Heart right ventricle (tissue), 16 donors: ENCODE measurements around the gene HIBCH. TPM values are rescaled to one million over a fixed set of nuclear protein-coding genes. Genes with fewer than 3 reads are reported as not detected.

Experiments used
- ATAC-seq, 8 donors: fragments of 200-7000 bp; cut with Tn5 transposase; one replicate each; pipeline ENCODE4 v1.9.1; 2020; ENCODE audit warnings: mild to moderate bottlenecking in 8 of 8, moderate library complexity in 8 of 8, moderate number of reproducible peaks in 1 of 8
- DNase-seq, 2 donors: peaks; one replicate each; pipeline ENCODE4 v3.0.0-alpha.2; 2020
- H3K27ac ChIP-seq, 10 donors: fragments of 200-600 bp; sonication (generic) in 2 of 10; one replicate each; pipeline versions ENCODE4 v1.5.0 to v1.8.0; 2020 to 2022; ENCODE audit warnings: mild to moderate bottlenecking in 3 of 10
- H3K27me3 ChIP-seq, 7 donors: fragments of 200-600 bp; one replicate each; pipeline ENCODE4 v1.8.0; 2021 to 2022; ENCODE audit warnings: mild to moderate bottlenecking in 2 of 7
- H3K36me3 ChIP-seq, 9 donors: fragments of 200-600 bp; sonication (generic) in 1 of 9; one replicate each; pipeline versions ENCODE4 v1.5.0 to v1.8.0; 2020 to 2022; ENCODE audit warnings: mild to moderate bottlenecking in 2 of 9
- H3K4me1 ChIP-seq, 9 donors: fragments of 200-600 bp; sonication (generic) in 1 of 9; one replicate each; pipeline versions ENCODE4 v1.5.0 to v1.8.0; 2020 to 2022; ENCODE audit warnings: mild to moderate bottlenecking in 4 of 9
- H3K4me3 ChIP-seq, 10 donors: fragments of 200-600 bp; sonication (generic) in 2 of 10; one replicate each; pipeline versions ENCODE4 v1.5.0 to v1.8.0; 2020 to 2022; ENCODE audit warnings: mild to moderate bottlenecking in 7 of 10, moderate library complexity in 2 of 10
- H3K9me3 ChIP-seq, 11 donors: fragments of 200-600 bp in 10 of 11; sonication (generic) in 2 of 11; one replicate each; pipeline versions ENCODE4 v1.5.0 to v1.8.0; 2013 to 2022; ENCODE audit warnings: mild to moderate bottlenecking in 2 of 11, control low read depth in 1 of 11, moderate library complexity in 1 of 11
- WGBS, 2 donors: extraction: QIAGEN DNeasy Blood & Tissue Kit; methylation state at CpG; one replicate each; pipeline ENCODE4 v1.1.7; 2013; ENCODE audit warnings: inconsistent platforms in 1 of 2; 5-methylcytosine and 5-hydroxymethylcytosine counted together
- intact Hi-C, 10 donors: fragments of 100-400 bp; cut with DNase I; formaldehyde crosslinking; loops; one replicate each; pipeline versions ENCODE4 v1.11.1 to v1.14.2; 2022
- polyA plus RNA-seq, 2 donors: library from polyadenylated mRNA; stranded (reverse); fragments of 200-250 nt; gene quantifications; one replicate each; pipeline ENCODE4 v1.2.3, GENCODE V29; 2013
- total RNA-seq, 10 donors: library from RNA; stranded (reverse); fragmentation: NEBNext Ultra II Directional in 3 of 10; extraction: Animal tissue kit (Norgen Biotek cat#: 25700) in 3 of 10; gene quantifications; one replicate each; pipeline versions ENCODE4 v1.2.1 to v1.2.4, GENCODE V29; 2021 to 2023
- TF ChIP-seq, protein P1 (sequence below), 9 donors: fragments of 200-600 bp; sonication (generic) in 2 of 9; IDR thresholded peaks; one replicate each; pipeline versions ENCODE4 v1.5.0 to v1.8.0; 2021 to 2022; ENCODE audit warnings: antibody characterized with exemption in 9 of 9, mild to moderate bottlenecking in 5 of 9, moderate library complexity in 1 of 9
- donor health status: Arrhythmogenic right ventricular cardiomyopathy.
- donor health status: ischemic (EF 13 %, LVEDD 7.1; RV severe dilation, severe dysfunction).
- donor health status: healthy with polysubstance abuse.
- donor health status: DM: no; HTN: yes; CAD: no.
- donor health status: DM: no; HTN: no; CAD: no.
- donor health status: ischemic (EF 25% LVEDD 6.9; RV normal size, moderate dysfunction).
- donor health status: ischemic (EF 25% LVEDD 5.7; RV mildly dilated, moderate dysfunction).
- donor health status: healthy.
- donor health status: DM: yes; HTN: yes; CAD: no.
- donor health status: Ischemic cardiomyopathy.
- donor health status: ischemic (EF 35%, LVEDD 5.7; RV mildly dilated, moderate dysfunction).
- donor health status: nonischemic (EF 11% LVEDD 7.7; RV severe dilation, severe dysfunction).
- donor health status: DM: yes; HTN: yes; CAD: no.
- donor health status: PGD.
- donor health status: ischemic (EF 29% LVEDD 5.4; RV normal size, mild dysfunction).
- donor health status: nonischemic (EF 23%, LVEDD 6.1; RV moderate dilation, normal function).

Gene HIBCH
- total and polyA plus RNA-seq, 12 donors: 7.7 to 38.4 (median 24.8) TPM

- Histone ChIP-seq H3K36me3 (no peaks in the 10 kb centered on the region), H3K27me3 (no peaks in the 10 kb centered on the region), H3K4me1 (no peaks in the 10 kb centered on the region), H3K9me3 (peaks cover 0 to 6% (median 0%) of the 10 kb centered on the region in 11 donors), H3K27ac (no peak overlapping the region), H3K4me3 (no peak overlapping the region)
- DNase-seq (no peak), ATAC-seq (no peak)
- intact Hi-C loops: no loop called here
- WGBS, 2 donors: 55 to 62% methylated on average over 2 of the region's 2 CpGs
- TF ChIP-seq, protein P1, sequence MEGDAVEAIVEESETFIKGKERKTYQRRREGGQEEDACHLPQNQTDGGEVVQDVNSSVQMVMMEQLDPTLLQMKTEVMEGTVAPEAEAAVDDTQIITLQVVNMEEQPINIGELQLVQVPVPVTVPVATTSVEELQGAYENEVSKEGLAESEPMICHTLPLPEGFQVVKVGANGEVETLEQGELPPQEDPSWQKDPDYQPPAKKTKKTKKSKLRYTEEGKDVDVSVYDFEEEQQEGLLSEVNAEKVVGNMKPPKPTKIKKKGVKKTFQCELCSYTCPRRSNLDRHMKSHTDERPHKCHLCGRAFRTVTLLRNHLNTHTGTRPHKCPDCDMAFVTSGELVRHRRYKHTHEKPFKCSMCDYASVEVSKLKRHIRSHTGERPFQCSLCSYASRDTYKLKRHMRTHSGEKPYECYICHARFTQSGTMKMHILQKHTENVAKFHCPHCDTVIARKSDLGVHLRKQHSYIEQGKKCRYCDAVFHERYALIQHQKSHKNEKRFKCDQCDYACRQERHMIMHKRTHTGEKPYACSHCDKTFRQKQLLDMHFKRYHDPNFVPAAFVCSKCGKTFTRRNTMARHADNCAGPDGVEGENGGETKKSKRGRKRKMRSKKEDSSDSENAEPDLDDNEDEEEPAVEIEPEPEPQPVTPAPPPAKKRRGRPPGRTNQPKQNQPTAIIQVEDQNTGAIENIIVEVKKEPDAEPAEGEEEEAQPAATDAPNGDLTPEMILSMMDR (IDR thresholded peaks at IDR 0.05): no peak
Measured at GRCh38 chr2:190170673-190171072, 149.0 kb downstream of the HIBCH start.

GRCh38 chr2:190169221-190170072 is 150.2 kb downstream of the HIBCH start:
- H3K27ac ChIP-seq: no peak overlapping the region
- H3K4me1 ChIP-seq: no peaks in the 10 kb centered on the region
- H3K4me3 ChIP-seq: no peak overlapping the region
- TF ChIP-seq, protein P1 (IDR thresholded peaks at IDR 0.05): no peak
- H3K27me3 ChIP-seq: no peaks in the 10 kb centered on the region
- WGBS, 2 donors: 43 to 51% methylated on average over 5 of the region's 5 CpGs
- peaks cover 0 to 7% (median 0%) of the 10 kb centered on the region in 11 donors for H3K9me3 ChIP-seq
- peak in 1 of 8 donors; percentile 49 for ATAC-seq
- no peak for DNase-seq
- intact Hi-C loops: no loop called here
- H3K36me3 ChIP-seq: no peaks in the 10 kb centered on the region

GRCh38 chr2:190167702-190168101 is 151.9 kb downstream of the HIBCH start:
- Histone ChIP-seq H3K9me3 (peaks cover 0 to 7% (median 0%) of the 10 kb centered on the region in 11 donors), H3K27ac (no peak overlapping the region), H3K36me3 (no peaks in the 10 kb centered on the region), H3K4me3 (no peak overlapping the region), H3K4me1 (no peaks in the 10 kb centered on the region), H3K27me3 (no peaks in the 10 kb centered on the region)
- ATAC-seq (no peak), DNase-seq (no peak)
- WGBS, 2 donors: 95 to 98% methylated on average over 5 of the region's 5 CpGs
- intact Hi-C loops: no loop called here
- TF ChIP-seq, protein P1 (IDR thresholded peaks at IDR 0.05): no peak

DNA sequence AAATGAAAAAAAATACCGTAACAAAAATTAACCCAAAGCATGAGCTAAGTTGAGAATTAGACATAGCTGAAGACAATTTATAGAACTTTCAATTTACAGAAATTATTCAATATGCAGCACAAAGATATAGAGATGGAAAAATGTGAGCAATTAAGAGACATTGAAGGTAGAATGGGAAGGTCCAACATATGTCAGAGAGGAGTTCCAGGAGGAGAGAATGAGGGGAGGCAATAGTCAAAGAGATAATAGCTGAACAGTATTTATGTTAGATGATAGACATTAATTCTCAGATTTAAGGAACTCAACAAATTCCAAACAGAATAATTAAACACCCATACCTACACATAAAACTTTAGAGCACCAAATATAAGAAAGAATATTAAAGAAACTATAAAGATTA is 154.1 kb downstream of the HIBCH start:
- Histone ChIP-seq H3K36me3 (no peaks in the 10 kb centered on the region), H3K4me1 (no peaks in the 10 kb centered on the region), H3K4me3 (no peak overlapping the region), H3K27ac (no peak overlapping the region), H3K9me3 (peaks cover 0 to 7% (median 0%) of the 10 kb centered on the region in 11 donors), H3K27me3 (no peaks in the 10 kb centered on the region)
- intact Hi-C loops: no loop called here
- TF ChIP-seq, protein P1 (IDR thresholded peaks at IDR 0.05): no peak
- DNase-seq (no peak), ATAC-seq (no peak)
- WGBS, 2 donors: 94 to 100% methylated on average over 1 of the region's 1 CpG
